H9 (cell line): ENCODE data around the gene C11orf58. TPM values are rescaled to one million over a fixed set of nuclear protein-coding genes. Genes with fewer than 3 reads are reported as not detected.

Source experiments
- DNase-seq: peaks from one replicate; pipeline ENCODE4 v3.0.0-alpha.2; 2017
- H2AFZ ChIP-seq: one replicate; pipeline ENCODE4 v1.6.1; 2013; ENCODE audit warnings: mild to moderate bottlenecking, low read length, control low read depth, moderate library complexity
- H2AK5ac ChIP-seq: 2 replicates; pipeline ENCODE4 v1.6.1; 2013; ENCODE audit warnings: low read length, control low read depth, mixed read lengths; ENCODE audit not compliant: insufficient read length
- H2BK120ac ChIP-seq: one replicate; pipeline ENCODE4 v1.6.1; 2013; ENCODE audit warnings: low read depth, mild to moderate bottlenecking, low read length, control low read depth, inconsistent platforms; ENCODE audit not compliant: poor library complexity, severe bottlenecking
- H2BK12ac ChIP-seq: 2 replicates; pipeline ENCODE4 v1.6.1; 2013; ENCODE audit warnings: low read length, control low read depth, mixed read lengths, low read depth; ENCODE audit not compliant: insufficient read length
- H2BK15ac ChIP-seq: 2 replicates; pipeline ENCODE4 v1.6.1; 2013; ENCODE audit warnings: low read depth, low read length, control low read depth
- H2BK20ac ChIP-seq: one replicate; pipeline ENCODE4 v1.6.1; 2013; ENCODE audit warnings: low read depth, mild to moderate bottlenecking, low read length, control low read depth, inconsistent platforms; ENCODE audit not compliant: poor library complexity, severe bottlenecking
- H2BK5ac ChIP-seq: 2 replicates; pipeline ENCODE4 v1.6.1; 2013; ENCODE audit warnings: low read length, control low read depth, mixed read lengths; ENCODE audit not compliant: insufficient read length
- H3K14ac ChIP-seq: 2 replicates; pipeline ENCODE4 v1.6.1; 2013; ENCODE audit warnings: low read length, control low read depth; ENCODE audit not compliant: insufficient read depth
- H3K18ac ChIP-seq: 2 replicates; pipeline ENCODE4 v1.6.1; 2013; ENCODE audit warnings: low read depth, mild to moderate bottlenecking, mixed read lengths, low read length, control low read depth; ENCODE audit not compliant: insufficient read length
- H3K23ac ChIP-seq: 2 replicates; pipeline ENCODE4 v1.6.1; 2013; ENCODE audit warnings: low read length, control low read depth, mixed read lengths, low read depth; ENCODE audit not compliant: insufficient read length
- H3K23me2 ChIP-seq: 2 replicates; pipeline ENCODE4 v1.6.1; 2013; ENCODE audit warnings: low read depth, mild to moderate bottlenecking, mixed read lengths, low read length, control low read depth; ENCODE audit not compliant: insufficient read length, poor library complexity, severe bottlenecking
- H3K27ac ChIP-seq: 2 replicates; pipeline ENCODE4 v1.5.1; 2013; ENCODE audit warnings: low read length, control low read depth, mixed read lengths, low read depth; ENCODE audit not compliant: insufficient read length
- H3K27me3 ChIP-seq: 2 replicates; pipeline ENCODE4 v1.6.1; 2013; ENCODE audit warnings: low read length, control low read depth, inconsistent platforms; ENCODE audit not compliant: insufficient read depth
- H3K4ac ChIP-seq: 2 replicates; pipeline ENCODE4 v1.6.1; 2013; ENCODE audit warnings: low read depth, mild to moderate bottlenecking, control low read depth, inconsistent platforms, low read length, moderate library complexity
- H3K4me1 ChIP-seq: 2 replicates; pipeline ENCODE4 v1.6.1; 2013; ENCODE audit warnings: low read length, control low read depth, inconsistent platforms; ENCODE audit not compliant: insufficient read depth
- H3K4me2 ChIP-seq: 2 replicates; pipeline ENCODE4 v1.6.1; 2013; ENCODE audit warnings: low read length, control low read depth, mixed read lengths; ENCODE audit not compliant: insufficient read length, insufficient read depth
- H3K56ac ChIP-seq: 2 replicates; pipeline ENCODE4 v1.6.1; 2013; ENCODE audit warnings: low read depth, mild to moderate bottlenecking, mixed read lengths, low read length, control low read depth; ENCODE audit not compliant: insufficient read length
- H3K79me1 ChIP-seq: 2 replicates; pipeline ENCODE4 v1.6.1; 2013; ENCODE audit warnings: low read depth, mild to moderate bottlenecking, moderate library complexity, low read length, control low read depth, inconsistent platforms; ENCODE audit not compliant: insufficient read depth, poor library complexity, severe bottlenecking
- H3K79me2 ChIP-seq: 2 replicates; pipeline ENCODE4 v1.6.1; 2013; ENCODE audit warnings: low read length, control low read depth, inconsistent platforms; ENCODE audit not compliant: insufficient read depth
- H3K9ac ChIP-seq: 2 replicates; pipeline ENCODE4 v1.6.1; 2013; ENCODE audit warnings: low read length, control low read depth, mixed read lengths; ENCODE audit not compliant: insufficient read length; ENCODE audit errors: extremely low read depth
- H3K9me3 ChIP-seq: one replicate; pipeline ENCODE4 v1.6.1; 2013; ENCODE audit warnings: low read depth, low read length, inconsistent platforms; ENCODE audit not compliant: control insufficient read depth
- H3T11ph ChIP-seq: one replicate; pipeline ENCODE4 v1.6.1; 2013; ENCODE audit warnings: mild to moderate bottlenecking, low read length, control low read depth, inconsistent platforms
- H4K20me1 ChIP-seq: one replicate; pipeline ENCODE4 v1.6.1; 2013; ENCODE audit not compliant: control insufficient read depth, insufficient read length, insufficient read depth
- H4K5ac ChIP-seq: 2 replicates; pipeline ENCODE4 v1.6.1; 2013; ENCODE audit warnings: low read depth, mild to moderate bottlenecking, mixed read lengths, low read length, control low read depth; ENCODE audit not compliant: insufficient read length
- H4K8ac ChIP-seq: replicated peaks from 2 replicates; pipeline ENCODE4 v1.6.1; 2013; ENCODE audit warnings: low read length, control low read depth, mixed read lengths, low read depth; ENCODE audit not compliant: insufficient read length
- H4K91ac ChIP-seq: 2 replicates; pipeline ENCODE4 v1.6.1; 2013; ENCODE audit warnings: low read depth, mild to moderate bottlenecking, moderate library complexity, mixed read lengths, low read length, control low read depth; ENCODE audit not compliant: insufficient read length
- H3K27ac Mint-ChIP-seq, 3 experiments: 2 replicates in 2 of 3; 3 replicates in 1 of 3; pipeline ENCODE4 v1.8.0; 2020 to 2021; ENCODE audit warnings: mixed read lengths in 3 of 3, mild to moderate bottlenecking in 1 of 3, moderate library complexity in 1 of 3
- H3K27me3 Mint-ChIP-seq: 2 replicates; pipeline ENCODE4 v1.8.0; 2021; ENCODE audit warnings: low read depth, mild to moderate bottlenecking, moderate library complexity, mixed read lengths
- H3K36me3 Mint-ChIP-seq, 3 experiments: 2 replicates in 2 of 3; 3 replicates in 1 of 3; pipeline ENCODE4 v1.8.0; 2020 to 2021; ENCODE audit warnings: low read depth in 3 of 3, mixed read lengths in 3 of 3; ENCODE audit not compliant: insufficient read depth in 1 of 3
- H3K4me1 Mint-ChIP-seq, 2 experiments: 2 replicates each; pipeline ENCODE4 v1.8.0; 2020; ENCODE audit warnings: mixed read lengths in 2 of 2
- H3K4me3 Mint-ChIP-seq, 2 experiments: 2 replicates in 1 of 2; 3 replicates in 1 of 2; pipeline ENCODE4 v1.8.0; 2020 to 2021; ENCODE audit warnings: mild to moderate bottlenecking in 2 of 2, mixed read lengths in 2 of 2, moderate library complexity in 1 of 2
- H3K9me3 Mint-ChIP-seq, 2 experiments: 2 replicates in 1 of 2; 3 replicates in 1 of 2; pipeline ENCODE4 v1.8.0; 2020; ENCODE audit warnings: mild to moderate bottlenecking in 2 of 2, mixed read lengths in 2 of 2, moderate library complexity in 1 of 2
- CTCF ChIP-seq: fragments of 200-600 bp; sonication (generic); conservative IDR thresholded peaks from 3 replicates; pipeline ENCODE4 v1.8.0; 2021; ENCODE audit warnings: antibody characterized with exemption, mild to moderate bottlenecking
- WGBS: extraction: QIAGEN DNeasy Blood & Tissue Kit; methylation state at CpG from one replicate; pipeline ENCODE4 v1.1.7; 2013; ENCODE audit warnings: missing lambda C conversion rate, low lambda C conversion rate, mixed read lengths; ENCODE audit not compliant: insufficient read length; ENCODE audit errors: extremely low coverage; 5-methylcytosine and 5-hydroxymethylcytosine counted together
- total RNA-seq: library from RNA; stranded (reverse); gene quantifications from 2 replicates; pipeline ENCODE4 v1.2.1, GENCODE V29; 2021

The C11orf58 gene
- total RNA-seq, 1 experiment from 2014 or later = 169 TPM

- H4K91ac ChIP-seq = no peak overlapping the region
- no peaks in the 10 kb centered on the region for H3K4me1 ChIP-seq
- no peak overlapping the region for H2AFZ ChIP-seq
- no peak overlapping the region for H3K9ac ChIP-seq
- no CpG with 5 or more reads among the region's 1 CpG for WGBS
- no peak overlapping the region for H2BK15ac ChIP-seq
- no peaks in the 10 kb centered on the region for H3K27me3 ChIP-seq
- no peak overlapping the region for H3K14ac ChIP-seq
- no peak overlapping the region for H3K4ac ChIP-seq
- no peak overlapping the region for H3K23ac ChIP-seq
- H3K56ac ChIP-seq = no peak overlapping the region
- peaks cover 66 to 89% (median 88%) of the 10 kb centered on the region in 3 experiments for H3K36me3 Mint-ChIP-seq
- H2AK5ac ChIP-seq = no peak overlapping the region
- H3K23me2 ChIP-seq = no peaks in the 10 kb centered on the region
- H3K27ac Mint-ChIP-seq = no peak overlapping the region
- H2BK12ac ChIP-seq = no peak overlapping the region
- no peaks in the 10 kb centered on the region for H4K20me1 ChIP-seq
- H3K18ac ChIP-seq = no peak overlapping the region
- no peak overlapping the region for H2BK20ac ChIP-seq
- no peaks in the 10 kb centered on the region for H3K79me2 ChIP-seq
- H3K27ac ChIP-seq = no peak overlapping the region
- H3K9me3 Mint-ChIP-seq = 0 out of 5 replicates have a peak, but pooled peaks cover 0 to 2% of the 10 kb centered on the region in 2 experiments
- no peak overlapping the region for H4K8ac ChIP-seq
- no peaks in the 10 kb centered on the region for H3K9me3 ChIP-seq
- no peak overlapping the region for H2BK120ac ChIP-seq
- no peak overlapping the region for H3T11ph ChIP-seq
- no peak for TF ChIP-seq CTCF
- DNase-seq = no peak
- no peak overlapping the region for H3K4me2 ChIP-seq
- H2BK5ac ChIP-seq = no peak overlapping the region
- H4K5ac ChIP-seq = no peak overlapping the region
- no peaks in the 10 kb centered on the region for H3K79me1 ChIP-seq
- H3K27me3 Mint-ChIP-seq = no peaks in the 10 kb centered on the region
- H3K4me3 Mint-ChIP-seq = no peak overlapping the region
- peaks cover 0 to 1% of the 10 kb centered on the region in 2 experiments; a peak in 1 of 4 replicates for H3K4me1 Mint-ChIP-seq
These were observed 12.0 kb downstream of the C11orf58 start for GRCh38 chr11:16750417-16750816.
